SK-N-SH treated with all-trans-retinoic acid at 6 μM for 48 hours (cell line): Measurements from ENCODE around the gene CDCA3.

Experiments used
- ARNTL ChIP-seq: fragments of 450-650 bp; formaldehyde crosslinking; IDR thresholded peaks from 2 replicates; pipeline ENCODE4 v1.5.0; 2020; ENCODE audit warnings: low read depth, mild to moderate bottlenecking, moderate library complexity, borderline replicate concordance
- CREB5 ChIP-seq: fragments of 250-450 bp; sonication (Bioruptor Pico); IDR thresholded peaks from 2 replicates; pipeline ENCODE4 v1.5.1; 2020; ENCODE audit warnings: low read depth, mild to moderate bottlenecking, moderate library complexity
- CSRNP3 ChIP-seq: fragments of 250-450 bp; sonication (Bioruptor Pico); IDR thresholded peaks from 2 replicates; pipeline ENCODE4 v1.5.1; 2021; ENCODE audit warnings: mild to moderate bottlenecking, moderate library complexity
- OSR1 ChIP-seq: fragments of 250-450 bp; sonication (Bioruptor Pico); IDR thresholded peaks from 2 replicates; pipeline ENCODE4 v1.8.0; 2022; ENCODE audit warnings: moderate library complexity, mild to moderate bottlenecking, inconsistent platforms
- PATZ1 ChIP-seq: fragments of 250-450 bp; sonication (Bioruptor Pico); IDR thresholded peaks from 2 replicates; pipeline ENCODE4 v1.8.0; 2020; ENCODE audit warnings: mild to moderate bottlenecking, moderate library complexity, borderline replicate concordance
- POU6F1 ChIP-seq: fragments of 250-450 bp; sonication (Bioruptor Pico); IDR thresholded peaks from 2 replicates; pipeline ENCODE4 v1.8.0; 2021; ENCODE audit warnings: low read depth, mild to moderate bottlenecking, moderate library complexity, borderline replicate concordance
- PPARA ChIP-seq: fragments of 250-450 bp; sonication (Bioruptor Pico); IDR thresholded peaks from 2 replicates; pipeline ENCODE4 v1.5.0; 2020; ENCODE audit warnings: mild to moderate bottlenecking, borderline replicate concordance
- RARB ChIP-seq: fragments of 250-450 bp; sonication (Bioruptor Pico); IDR thresholded peaks from 2 replicates; pipeline ENCODE4 v1.8.0; 2021; ENCODE audit warnings: mild to moderate bottlenecking, moderate library complexity
- TCF4 ChIP-seq: fragments of 250-450 bp; sonication (Bioruptor Pico); IDR thresholded peaks from 2 replicates; pipeline ENCODE4 v1.8.0; 2021; ENCODE audit warnings: mild to moderate bottlenecking, moderate library complexity, borderline replicate concordance
- TOX ChIP-seq: fragments of 250-450 bp; sonication (Bioruptor Pico); IDR thresholded peaks from 2 replicates; pipeline ENCODE4 v1.8.0; 2021; ENCODE audit warnings: mild to moderate bottlenecking, moderate library complexity, borderline replicate concordance
- ZC3H10 ChIP-seq: fragments of 250-450 bp; sonication (Bioruptor Pico); IDR thresholded peaks from 2 replicates; pipeline ENCODE4 v1.5.1; 2021; ENCODE audit warnings: mild to moderate bottlenecking, moderate library complexity
- ZFP3 ChIP-seq: fragments of 250-450 bp; sonication (Bioruptor Pico); IDR thresholded peaks from 2 replicates; pipeline ENCODE4 v1.5.0; 2020; ENCODE audit warnings: mild to moderate bottlenecking, moderate library complexity
- ZFP30 ChIP-seq: fragments of 450-650 bp; formaldehyde crosslinking; IDR thresholded peaks from 2 replicates; pipeline ENCODE4 v1.5.0; 2022; ENCODE audit warnings: mild to moderate bottlenecking, moderate library complexity
- ZNF565 ChIP-seq: fragments of 450-650 bp; formaldehyde crosslinking; conservative IDR thresholded peaks from 2 replicates; pipeline ENCODE4 v1.5.0; 2020; ENCODE audit warnings: low read depth, mild to moderate bottlenecking, moderate library complexity

- no peak for TF ChIP-seq TOX (CRISPR knock-in tag)
- no peak for TF ChIP-seq RARB (CRISPR knock-in tag)
- no peak for TF ChIP-seq PATZ1
- TF ChIP-seq ZFP30, result no peak
- TF ChIP-seq CSRNP3 (CRISPR knock-in tag), result no peak
- no peak for TF ChIP-seq PPARA (CRISPR knock-in tag)
- TF ChIP-seq TCF4 (CRISPR knock-in tag), result no peak
- TF ChIP-seq POU6F1 (CRISPR knock-in tag), result no peak
- TF ChIP-seq ZC3H10 (CRISPR knock-in tag), result no peak
- no peak for TF ChIP-seq CREB5
- TF ChIP-seq ZNF565 (CRISPR knock-in tag), result no peak
- no peak for TF ChIP-seq ARNTL (CRISPR knock-in tag)
- TF ChIP-seq ZFP3 (CRISPR knock-in tag), result no peak
- no peak for TF ChIP-seq OSR1 (CRISPR knock-in tag)
These were observed 15.3 kb upstream of the CDCA3 start for GRCh38 chr12:6866163-6866919.
